OCI-LY1 (cell line): ENCODE measurements around the gene RBM26.

ENCODE experiments used
- CTCF ChIP-seq: fragments of 200-600 bp; sonication (generic), shearing (Covaris generic); IDR thresholded peaks from 2 replicates; pipeline ENCODE4 v1.5.1; 2017; ENCODE audit warnings: mild to moderate bottlenecking, antibody characterized with exemption, low read length, moderate library complexity, mixed read lengths
- EZH2 ChIP-seq: fragments of 200-600 bp; sonication (generic), shearing (Covaris generic); IDR thresholded peaks from 2 replicates; pipeline ENCODE4 v1.8.0; 2017; ENCODE audit warnings: borderline replicate concordance, mixed run types, mild to moderate bottlenecking, antibody characterized with exemption, low read length, moderate library complexity, mixed read lengths

DNA sequence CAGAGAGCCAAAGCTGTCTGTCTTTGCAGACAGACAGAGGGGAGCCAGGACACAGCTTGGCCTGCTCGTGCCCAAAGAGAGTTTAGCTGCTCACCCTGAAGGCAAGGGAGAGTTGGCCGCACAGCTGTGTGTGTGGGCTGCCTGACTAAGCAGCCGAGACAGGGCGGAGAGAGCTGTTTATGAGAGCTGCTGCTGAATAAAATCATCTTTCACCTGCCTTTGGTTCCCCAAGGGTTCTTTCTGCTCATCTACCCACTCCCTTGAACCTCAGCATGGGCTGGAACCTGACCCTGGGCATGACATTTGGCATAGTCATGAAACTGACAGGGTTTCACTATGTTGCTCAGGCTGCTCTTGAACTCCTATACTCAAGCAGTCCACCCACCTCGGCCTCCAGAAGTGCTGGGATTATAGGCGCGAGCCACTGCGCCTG lies 98.2 kb downstream of the RBM26 start:
- TF ChIP-seq CTCF (no peak), EZH2 (no peak)
